Measurements from ENCODE around the gene CHGA. TPM values are rescaled to one million over a fixed set of nuclear protein-coding genes. Genes with fewer than 3 reads are reported as not detected.

CHGA gene
- total and polyA plus RNA-seq, 2 of the 8 experiments (the other 6 are each of a cell fraction or from before 2014, with no cell fraction given): 17.5 to 28.2 TPM

DNA sequence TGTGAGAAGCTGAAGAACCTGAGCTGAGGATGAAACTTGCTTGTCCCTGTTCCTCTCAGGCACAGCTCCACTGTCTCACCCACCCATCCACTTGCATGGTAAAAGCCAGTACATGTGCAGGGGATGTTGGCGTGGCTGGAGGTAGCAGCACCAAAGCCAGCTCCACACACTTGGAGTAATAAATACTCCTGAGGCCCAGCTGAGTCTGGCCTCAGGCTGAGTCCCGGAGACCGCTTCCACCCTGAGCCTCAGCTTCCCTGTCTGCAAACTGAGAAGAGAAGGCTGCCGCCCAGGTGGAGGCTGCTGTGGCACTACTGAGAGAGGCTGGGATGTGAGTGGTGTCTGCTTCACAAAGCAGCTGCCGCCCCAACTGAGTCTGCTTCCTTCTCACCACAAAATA, 19.2 kb downstream of the CHGA start:
- Histone ChIP-seq H2AFZ (ENCODE audit: low read length) (no peak overlapping the region), H3K27me3 (replicated peaks in 1 of 4; ENCODE audit: control insufficient read depth in 3 of 4, extremely low read depth in 1 of 4, insufficient read depth in 3 of 4, low read length in 3 of 4) (no peaks in the 10 kb centered on the region), H4K20me1 (replicated peaks in 1 of 2; ENCODE audit: control insufficient read depth in 1 of 2, insufficient read depth in 2 of 2, low read length in 2 of 2) (peaks cover 3 to 8% of the 10 kb centered on the region in 2 experiments), H2BK5ac (ENCODE audit: low read depth, low read length) (no peak overlapping the region; the same call in 1 of the 2 replicates), H4K91ac (replicated peaks; ENCODE audit: insufficient read length, low read length) (no peak overlapping the region), H3K4ac (replicated peaks; ENCODE audit: insufficient read length, low read depth, low read length) (no peak overlapping the region), H3K23ac (ENCODE audit: insufficient read length) (no peak overlapping the region), H3K4me1 (replicated peaks in 1 of 4; ENCODE audit: control insufficient read depth in 3 of 4, insufficient read depth in 4 of 4, low read length in 3 of 4) (no peaks in the 10 kb centered on the region), H4K5ac (ENCODE audit: insufficient read length, low read depth, low read length) (no peak overlapping the region), H3K4me2 (ENCODE audit: insufficient read depth in 1 of 2, low read depth in 2 of 2, low read length in 2 of 2) (no peak overlapping the region), H3K4me3 (ENCODE audit: extremely low read depth in 1 of 4, insufficient read depth in 2 of 4, low read depth in 3 of 4, low read length in 4 of 4) (no peak overlapping the region), H2BK120ac (replicated peaks; ENCODE audit: low read depth, low read length) (no peak overlapping the region), H2BK12ac (ENCODE audit: low read depth, low read length) (no peak overlapping the region), H2BK15ac (ENCODE audit: low read length) (no peak overlapping the region), H3K36me3 (ENCODE audit: control insufficient read depth in 2 of 4, insufficient read depth in 4 of 4, low read length in 3 of 4) (peaks cover 0 to 21% (median 0%) of the 10 kb centered on the region in 4 experiments; a peak in 2 of 8 replicates), H2AK5ac (ENCODE audit: low read depth, low read length) (no peak overlapping the region), H3K79me1 (ENCODE audit: low read depth, low read length) (peaks cover 3% of the 10 kb centered on the region; the same call in 1 of the 2 replicates), H3K9me3 (ENCODE audit: insufficient read depth in 2 of 2, low read depth in 1 of 2, low read length in 1 of 2) (no peaks in the 10 kb centered on the region), H3K14ac (ENCODE audit: insufficient read length) (no peak overlapping the region), H3K9ac (replicated peaks in 1 of 4; ENCODE audit: extremely low read depth in 1 of 4, low read depth in 3 of 4, low read length in 3 of 4) (no peak overlapping the region), H3K56ac (replicated peaks; ENCODE audit: insufficient read length, low read depth, low read length) (no peak overlapping the region), H3K79me2 (ENCODE audit: control insufficient read depth in 1 of 2, insufficient read depth in 2 of 2, low read length in 2 of 2) (no peaks in the 10 kb centered on the region), H3K18ac (ENCODE audit: extremely low read depth, low read length) (no peak overlapping the region), H2BK20ac (ENCODE audit: low read length) (no peak overlapping the region), H3K23me2 (ENCODE audit: low read depth, low read length) (no peaks in the 10 kb centered on the region), H4K8ac (ENCODE audit: extremely low read depth, insufficient read depth, low read length) (no peak overlapping the region), H3K27ac (ENCODE audit: low read depth, low read length) (no peak overlapping the region)
- FAIRE-seq: no peak
- CTCF ChIA-PET (ENCODE audit: partially characterized antibody): interaction anchor here (0.9 to 4.0 kb wide), 7 partner anchors 10 to 203 kb away, joined by 3 to 36 read pairs (median 3); no protein-coding TSS in a partner anchor
- WGBS, 2 experiments (ENCODE audit: extremely low coverage in 1 of 2, insufficient coverage in 1 of 2, insufficient read length in 1 of 2, insufficient replicate concordance in 2 of 2, low coverage in 1 of 2, low lambda C conversion rate in 2 of 2, missing lambda C conversion rate in 1 of 2): 84% methylated on average over 5 of the region's 5 CpGs; no CpG with 5 or more reads in 1 of the 2 experiments
- DNase-seq (ENCODE audit: low read depth in 1 of 2, low spot score in 2 of 2): no peak
- POLR2A ChIA-PET (ENCODE audit: partially characterized antibody): interaction anchor here (1.2 kb wide), 1 partner anchor 243 kb away, joined by 4 read pairs; the partner anchor contains the start of genes LYSET and MOAP1
- TF ChIP-seq SP4 (IDR thresholded peaks at IDR 0.05; ENCODE audit: low read length) (no peak), KDM1A (IDR thresholded peaks at IDR 0.05; ENCODE audit: borderline replicate concordance, low read length) (no peak), RXRA (IDR thresholded peaks at IDR 0.05; ENCODE audit: insufficient read depth, low read depth, low read length) (no peak), JUN (IDR thresholded peaks at IDR 0.05; ENCODE audit: low read depth, low read length) (no peak), NRF1 (IDR thresholded peaks at IDR 0.05; ENCODE audit: low read depth, low read length) (no peak)
- TF ChIP-seq, protein P1, sequence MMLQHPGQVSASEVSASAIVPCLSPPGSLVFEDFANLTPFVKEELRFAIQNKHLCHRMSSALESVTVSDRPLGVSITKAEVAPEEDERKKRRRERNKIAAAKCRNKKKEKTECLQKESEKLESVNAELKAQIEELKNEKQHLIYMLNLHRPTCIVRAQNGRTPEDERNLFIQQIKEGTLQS (IDR thresholded peaks at IDR 0.05; ENCODE audit: insufficient read depth, low read depth, low read length): no peak

Data from H1 (cell line).